Uterus (tissue), 2 donors: ENCODE measurements around the gene RPRD1B.

Source experiments
- POLR2A ChIP-seq, 2 donors: fragments of 450-650 bp; IDR thresholded peaks; one replicate each; pipeline ENCODE4 v1.6.1; 2016; ENCODE audit warnings: antibody characterized with exemption in 2 of 2, mild to moderate bottlenecking in 1 of 2, moderate library complexity in 1 of 2
- TF ChIP-seq, protein P1 (sequence below), 4 experiments: fragments of 200-600 bp in 2 of 4; fragments of 450-650 bp in 2 of 4; sonication (generic) in 2 of 4; IDR thresholded peaks; one replicate each; pipeline ENCODE4 v1.5.1; 2016 to 2019; ENCODE audit warnings: antibody characterized with exemption in 4 of 4, mild to moderate bottlenecking in 2 of 4, moderate library complexity in 1 of 4

DNA sequence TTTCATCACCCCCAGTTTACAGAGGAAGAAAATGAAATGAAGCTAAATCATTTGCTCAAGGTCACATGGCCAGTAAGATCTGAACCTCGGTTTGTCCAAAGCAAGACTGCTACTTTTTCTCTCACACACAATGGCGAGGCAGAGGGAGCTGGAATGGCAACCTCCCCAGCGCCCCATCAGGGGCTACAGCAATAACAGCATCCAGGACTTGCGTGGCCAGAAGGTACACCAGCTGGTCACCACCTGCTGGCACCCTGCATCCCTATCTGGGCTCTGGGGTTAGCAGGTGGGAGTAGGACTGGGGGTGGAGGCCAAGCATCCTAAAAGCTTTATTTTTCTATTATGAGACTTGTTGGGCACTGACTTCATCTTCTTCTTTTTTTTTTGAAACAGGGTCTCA, 41.6 kb upstream of the RPRD1B start:
- TF ChIP-seq, protein P1, sequence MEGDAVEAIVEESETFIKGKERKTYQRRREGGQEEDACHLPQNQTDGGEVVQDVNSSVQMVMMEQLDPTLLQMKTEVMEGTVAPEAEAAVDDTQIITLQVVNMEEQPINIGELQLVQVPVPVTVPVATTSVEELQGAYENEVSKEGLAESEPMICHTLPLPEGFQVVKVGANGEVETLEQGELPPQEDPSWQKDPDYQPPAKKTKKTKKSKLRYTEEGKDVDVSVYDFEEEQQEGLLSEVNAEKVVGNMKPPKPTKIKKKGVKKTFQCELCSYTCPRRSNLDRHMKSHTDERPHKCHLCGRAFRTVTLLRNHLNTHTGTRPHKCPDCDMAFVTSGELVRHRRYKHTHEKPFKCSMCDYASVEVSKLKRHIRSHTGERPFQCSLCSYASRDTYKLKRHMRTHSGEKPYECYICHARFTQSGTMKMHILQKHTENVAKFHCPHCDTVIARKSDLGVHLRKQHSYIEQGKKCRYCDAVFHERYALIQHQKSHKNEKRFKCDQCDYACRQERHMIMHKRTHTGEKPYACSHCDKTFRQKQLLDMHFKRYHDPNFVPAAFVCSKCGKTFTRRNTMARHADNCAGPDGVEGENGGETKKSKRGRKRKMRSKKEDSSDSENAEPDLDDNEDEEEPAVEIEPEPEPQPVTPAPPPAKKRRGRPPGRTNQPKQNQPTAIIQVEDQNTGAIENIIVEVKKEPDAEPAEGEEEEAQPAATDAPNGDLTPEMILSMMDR (IDR thresholded peaks at IDR 0.05): no peak
- no peak for TF ChIP-seq POLR2A (IDR thresholded peaks at IDR 0.05)
